Endothelial cell of umbilical vein (primary cell): Measurements from ENCODE around the gene TFF2.

ENCODE experiments used
- EZH2 ChIP-seq: IDR thresholded peaks from 2 replicates; pipeline ENCODE4 v1.6.1; 2012; ENCODE audit warnings: borderline replicate concordance, low read depth, mild to moderate bottlenecking, moderate library complexity, low read length, inconsistent platforms; ENCODE audit not compliant: severe bottlenecking
- GATA2 ChIP-seq: IDR thresholded peaks from 2 replicates; pipeline ENCODE4 v1.7.0; 2011; ENCODE audit warnings: low read depth, mild to moderate bottlenecking, moderate library complexity, mixed read lengths, low read length; ENCODE audit not compliant: insufficient read length, insufficient read depth
- JUN ChIP-seq: IDR thresholded peaks from 2 replicates; pipeline ENCODE4 v1.6.1; 2011; ENCODE audit warnings: borderline replicate concordance, low read depth; ENCODE audit not compliant: insufficient read length, insufficient read depth
- MYC ChIP-seq: IDR thresholded peaks from one replicate; pipeline ENCODE4 v1.6.1; 2011; ENCODE audit warnings: mild to moderate bottlenecking, low read depth, low read length
- POLR2A ChIP-seq: IDR thresholded peaks from 2 replicates; pipeline ENCODE4 v1.6.1; 2012; ENCODE audit warnings: low read depth, mild to moderate bottlenecking, control low read depth, low read length
- POLR2AphosphoS5 ChIP-seq: IDR thresholded peaks from 2 replicates; pipeline ENCODE4 v1.6.1; 2012; ENCODE audit warnings: low read depth, mild to moderate bottlenecking, control low read depth, low read length, moderate library complexity; ENCODE audit not compliant: insufficient read depth
- TF ChIP-seq, protein P1 (sequence below), 2 donors: IDR thresholded peaks; 1 replicate in 1 of 2; 2 replicates in 1 of 2; pipeline ENCODE4 v1.5.1; 2011; ENCODE audit warnings: low read length in 2 of 2, mild to moderate bottlenecking in 2 of 2, moderate library complexity in 2 of 2, control low read depth in 1 of 2, inconsistent platforms in 1 of 2, low read depth in 1 of 2; ENCODE audit not compliant: insufficient read depth in 1 of 2; ENCODE audit errors: extremely low read depth in 1 of 2
- TF ChIP-seq, protein P2 (sequence below): IDR thresholded peaks from 2 replicates; pipeline ENCODE4 v1.6.1; 2011; ENCODE audit not compliant: insufficient read depth, insufficient read length

DNA sequence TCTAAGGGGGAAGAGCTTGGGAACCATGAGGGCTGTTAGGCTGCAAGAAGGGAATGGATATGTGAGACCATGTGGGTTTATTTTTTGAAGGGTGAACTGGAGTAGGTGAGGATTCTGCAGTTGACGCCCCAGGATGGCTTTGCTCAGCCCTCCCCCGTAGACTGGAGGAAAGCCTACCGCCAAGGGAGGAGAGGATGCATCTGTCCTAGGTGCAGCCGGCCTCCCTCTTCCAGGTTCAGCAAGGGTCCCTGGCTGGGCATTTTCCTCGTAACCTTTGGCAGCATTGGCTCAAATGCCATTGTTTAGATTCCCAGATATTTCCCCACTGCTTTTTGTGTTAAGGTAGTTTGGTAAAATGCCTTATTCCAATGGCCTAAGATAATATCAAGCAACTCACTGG lies 52.1 kb downstream of the TFF2 start:
- TF ChIP-seq, protein P1, sequence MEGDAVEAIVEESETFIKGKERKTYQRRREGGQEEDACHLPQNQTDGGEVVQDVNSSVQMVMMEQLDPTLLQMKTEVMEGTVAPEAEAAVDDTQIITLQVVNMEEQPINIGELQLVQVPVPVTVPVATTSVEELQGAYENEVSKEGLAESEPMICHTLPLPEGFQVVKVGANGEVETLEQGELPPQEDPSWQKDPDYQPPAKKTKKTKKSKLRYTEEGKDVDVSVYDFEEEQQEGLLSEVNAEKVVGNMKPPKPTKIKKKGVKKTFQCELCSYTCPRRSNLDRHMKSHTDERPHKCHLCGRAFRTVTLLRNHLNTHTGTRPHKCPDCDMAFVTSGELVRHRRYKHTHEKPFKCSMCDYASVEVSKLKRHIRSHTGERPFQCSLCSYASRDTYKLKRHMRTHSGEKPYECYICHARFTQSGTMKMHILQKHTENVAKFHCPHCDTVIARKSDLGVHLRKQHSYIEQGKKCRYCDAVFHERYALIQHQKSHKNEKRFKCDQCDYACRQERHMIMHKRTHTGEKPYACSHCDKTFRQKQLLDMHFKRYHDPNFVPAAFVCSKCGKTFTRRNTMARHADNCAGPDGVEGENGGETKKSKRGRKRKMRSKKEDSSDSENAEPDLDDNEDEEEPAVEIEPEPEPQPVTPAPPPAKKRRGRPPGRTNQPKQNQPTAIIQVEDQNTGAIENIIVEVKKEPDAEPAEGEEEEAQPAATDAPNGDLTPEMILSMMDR (IDR thresholded peaks at IDR 0.05; ENCODE audit: extremely low read depth in 1 of 2, insufficient read depth in 1 of 2, low read depth in 1 of 2, low read length in 2 of 2): no peak
- TF ChIP-seq, protein P2, sequence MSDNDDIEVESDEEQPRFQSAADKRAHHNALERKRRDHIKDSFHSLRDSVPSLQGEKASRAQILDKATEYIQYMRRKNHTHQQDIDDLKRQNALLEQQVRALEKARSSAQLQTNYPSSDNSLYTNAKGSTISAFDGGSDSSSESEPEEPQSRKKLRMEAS: no peak
- TF ChIP-seq EZH2 (no peak), POLR2AphosphoS5 (no peak), POLR2A (no peak), MYC (no peak), JUN (no peak), GATA2 (no peak)
